Peyer's patch (tissue), 4 donors: ENCODE results near the gene TDRD9.

Experiments used
- CTCF ChIP-seq, 6 experiments: fragments of 450-650 bp in 4 of 6; fragments of 200-600 bp in 2 of 6; sonication (generic) in 1 of 6; IDR thresholded peaks; one replicate each; pipeline ENCODE4 v1.5.1; 2017 to 2019; ENCODE audit warnings: antibody characterized with exemption in 6 of 6, mild to moderate bottlenecking in 3 of 6, moderate library complexity in 1 of 6
- POLR2A ChIP-seq, 2 donors: fragments of 450-650 bp; IDR thresholded peaks; one replicate each; pipeline ENCODE4 v1.5.1; 2017; ENCODE audit warnings: antibody characterized with exemption in 2 of 2, mild to moderate bottlenecking in 2 of 2, moderate library complexity in 2 of 2

- TF ChIP-seq CTCF (IDR thresholded peaks at IDR 0.05), result no peak
- TF ChIP-seq POLR2A (IDR thresholded peaks at IDR 0.05), result no peak
Observed at GRCh38 chr14:104086210-104086660, 158.0 kb downstream of the TDRD9 start.
